ENCODE results near the gene MLIP. TPM values are rescaled to one million over a fixed set of nuclear protein-coding genes. Genes with fewer than 3 reads are reported as not detected.

Gene MLIP
- total RNA-seq, 1 experiment from 2014 or later = not detected

DNA sequence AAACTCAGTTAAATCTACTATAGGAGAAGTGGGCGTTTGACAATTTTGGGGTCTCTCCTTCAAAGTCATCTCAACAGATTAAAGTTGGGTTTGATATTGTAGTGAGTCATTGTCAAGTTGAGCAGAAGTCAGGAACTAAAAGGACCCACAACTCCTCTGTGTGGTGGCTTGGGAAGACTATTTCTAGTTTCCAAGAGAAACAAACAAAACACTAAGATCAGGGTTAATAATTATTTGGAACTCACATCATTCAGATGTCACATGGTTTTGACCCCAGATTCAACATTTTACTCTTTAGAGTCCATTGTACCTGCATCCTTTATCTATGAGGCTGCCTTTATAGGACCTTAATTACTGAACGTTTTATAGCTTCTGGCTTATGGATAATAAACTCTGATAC, 151.7 kb downstream of the MLIP start:
- Mint-ChIP-seq H3K27ac (no peak overlapping the region), H3K27me3 (ENCODE audit: low read depth) (peaks cover 25% of the 10 kb centered on the region), H3K9me3 (no peaks in the 10 kb centered on the region), H3K4me1 (peaks cover 29% of the 10 kb centered on the region), H3K4me3 (no peak overlapping the region), H3K36me3 (no peaks in the 10 kb centered on the region)
- POLR2A ChIA-PET = no interaction called here
- CTCF ChIA-PET = no interaction called here
- DNase-seq (ENCODE audit: low spot score) (no peak), ATAC-seq (no peak)
- no peak for TF ChIP-seq ZNF396 (CRISPR knock-in tag; IDR thresholded peaks at IDR 0.05; ENCODE audit: borderline replicate concordance)
- TF ChIP-seq, protein P1, sequence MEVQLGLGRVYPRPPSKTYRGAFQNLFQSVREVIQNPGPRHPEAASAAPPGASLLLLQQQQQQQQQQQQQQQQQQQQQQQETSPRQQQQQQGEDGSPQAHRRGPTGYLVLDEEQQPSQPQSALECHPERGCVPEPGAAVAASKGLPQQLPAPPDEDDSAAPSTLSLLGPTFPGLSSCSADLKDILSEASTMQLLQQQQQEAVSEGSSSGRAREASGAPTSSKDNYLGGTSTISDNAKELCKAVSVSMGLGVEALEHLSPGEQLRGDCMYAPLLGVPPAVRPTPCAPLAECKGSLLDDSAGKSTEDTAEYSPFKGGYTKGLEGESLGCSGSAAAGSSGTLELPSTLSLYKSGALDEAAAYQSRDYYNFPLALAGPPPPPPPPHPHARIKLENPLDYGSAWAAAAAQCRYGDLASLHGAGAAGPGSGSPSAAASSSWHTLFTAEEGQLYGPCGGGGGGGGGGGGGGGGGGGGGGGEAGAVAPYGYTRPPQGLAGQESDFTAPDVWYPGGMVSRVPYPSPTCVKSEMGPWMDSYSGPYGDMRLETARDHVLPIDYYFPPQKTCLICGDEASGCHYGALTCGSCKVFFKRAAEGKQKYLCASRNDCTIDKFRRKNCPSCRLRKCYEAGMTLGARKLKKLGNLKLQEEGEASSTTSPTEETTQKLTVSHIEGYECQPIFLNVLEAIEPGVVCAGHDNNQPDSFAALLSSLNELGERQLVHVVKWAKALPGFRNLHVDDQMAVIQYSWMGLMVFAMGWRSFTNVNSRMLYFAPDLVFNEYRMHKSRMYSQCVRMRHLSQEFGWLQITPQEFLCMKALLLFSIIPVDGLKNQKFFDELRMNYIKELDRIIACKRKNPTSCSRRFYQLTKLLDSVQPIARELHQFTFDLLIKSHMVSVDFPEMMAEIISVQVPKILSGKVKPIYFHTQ (CRISPR knock-in tag; IDR thresholded peaks at IDR 0.05) = no peak
- no peak for TF ChIP-seq GRHL2 (CRISPR knock-in tag; IDR thresholded peaks at IDR 0.05; ENCODE audit: insufficient replicate concordance, severe bottlenecking)
- TF ChIP-seq PRRX2 (CRISPR knock-in tag; IDR thresholded peaks at IDR 0.05) = no peak

DNA sequence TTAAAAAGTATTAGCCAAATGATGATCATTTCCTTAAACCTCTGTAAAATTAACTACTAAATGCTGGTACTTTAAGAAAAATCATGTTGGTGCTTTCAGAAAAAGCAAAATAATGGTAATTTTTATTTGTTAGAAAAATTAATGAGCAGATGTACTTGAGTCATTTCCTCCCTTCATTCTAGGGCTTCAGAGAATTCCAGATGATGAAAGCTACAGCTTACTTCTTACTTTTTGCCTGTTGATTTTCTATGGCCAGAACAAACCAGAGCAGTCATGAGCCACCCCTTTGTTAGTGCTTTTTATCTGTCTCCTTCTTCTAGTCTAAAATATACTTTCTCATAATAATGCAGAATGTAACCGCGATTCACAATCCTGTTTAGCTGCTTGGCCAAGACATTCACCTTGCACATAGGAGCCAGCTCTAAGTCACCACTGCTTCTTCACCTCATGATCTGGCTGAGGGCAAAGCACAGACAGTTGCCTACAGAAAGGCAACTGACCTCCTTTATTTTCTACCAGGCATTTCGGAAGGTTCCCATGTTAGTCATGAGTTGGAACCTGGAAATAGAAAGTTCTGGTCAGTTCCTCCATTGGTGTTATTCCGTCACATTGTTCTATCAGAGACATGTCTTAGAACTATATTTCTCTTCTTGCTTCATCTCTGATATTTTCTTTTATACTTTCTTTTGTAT, 153.5 kb downstream of the MLIP start:
- TF ChIP-seq ZNF396 (CRISPR knock-in tag; IDR thresholded peaks at IDR 0.05; ENCODE audit: borderline replicate concordance) = no peak
- TF ChIP-seq, protein P2, sequence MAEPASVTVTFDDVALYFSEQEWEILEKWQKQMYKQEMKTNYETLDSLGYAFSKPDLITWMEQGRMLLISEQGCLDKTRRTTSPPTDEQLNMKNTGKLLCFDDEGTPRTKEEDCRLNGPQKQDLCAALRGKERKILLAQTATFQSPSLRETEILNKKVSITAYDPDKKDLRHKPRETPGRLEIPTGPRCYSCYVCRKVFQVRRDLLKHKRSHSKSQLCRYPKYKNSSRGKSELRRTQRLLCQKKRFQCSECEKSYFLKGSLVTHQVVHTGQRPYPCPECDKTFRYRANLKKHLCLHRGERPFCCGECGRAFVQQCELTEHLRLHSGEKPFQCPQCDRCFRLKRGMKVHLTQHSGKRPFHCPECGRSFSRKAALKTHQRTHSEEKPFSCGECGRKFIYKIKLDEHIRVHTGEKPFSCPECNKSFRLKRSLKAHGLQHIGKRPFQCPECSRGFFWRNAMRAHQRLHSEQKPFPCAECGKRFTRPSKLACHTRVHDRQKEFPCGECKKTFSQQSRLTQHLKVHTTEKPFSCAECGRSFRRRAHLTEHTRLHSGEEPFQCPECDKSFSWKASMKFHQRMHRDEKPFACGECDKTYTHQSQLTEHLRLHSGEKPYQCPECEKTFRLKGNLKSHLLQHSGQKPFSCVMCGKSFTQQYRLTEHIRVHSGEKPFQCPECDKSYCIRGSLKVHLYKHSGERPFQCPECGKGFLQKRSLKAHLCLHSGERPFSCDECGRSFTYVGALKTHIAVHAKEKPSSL (CRISPR knock-in tag; conservative IDR thresholded peaks at IDR 0.05) = no peak
- TF ChIP-seq NFE2L1 (CRISPR knock-in tag; IDR thresholded peaks at IDR 0.05) = no peak
- TF ChIP-seq, protein P3, sequence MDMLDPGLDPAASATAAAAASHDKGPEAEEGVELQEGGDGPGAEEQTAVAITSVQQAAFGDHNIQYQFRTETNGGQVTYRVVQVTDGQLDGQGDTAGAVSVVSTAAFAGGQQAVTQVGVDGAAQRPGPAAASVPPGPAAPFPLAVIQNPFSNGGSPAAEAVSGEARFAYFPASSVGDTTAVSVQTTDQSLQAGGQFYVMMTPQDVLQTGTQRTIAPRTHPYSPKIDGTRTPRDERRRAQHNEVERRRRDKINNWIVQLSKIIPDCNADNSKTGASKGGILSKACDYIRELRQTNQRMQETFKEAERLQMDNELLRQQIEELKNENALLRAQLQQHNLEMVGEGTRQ (CRISPR knock-in tag; IDR thresholded peaks at IDR 0.05) = no peak
- TF ChIP-seq ZNF219 (CRISPR knock-in tag; IDR thresholded peaks at IDR 0.05; ENCODE audit: borderline replicate concordance) = no peak
- no peak for TF ChIP-seq GABPB1 (CRISPR knock-in tag; IDR thresholded peaks at IDR 0.05)
- TF ChIP-seq ZBTB21 (CRISPR knock-in tag; IDR thresholded peaks at IDR 0.05; ENCODE audit: borderline replicate concordance) = no peak
- TF ChIP-seq JUN (CRISPR knock-in tag; IDR thresholded peaks at IDR 0.05) = no peak
- TF ChIP-seq IRF2 (CRISPR knock-in tag; IDR thresholded peaks at IDR 0.05; ENCODE audit: borderline replicate concordance, low read depth) = no peak
- TF ChIP-seq CBFB (CRISPR knock-in tag; IDR thresholded peaks at IDR 0.05; ENCODE audit: low read depth) = no peak
- TF ChIP-seq ETV6 (CRISPR knock-in tag; IDR thresholded peaks at IDR 0.05) = no peak
- ChIA-PET POLR2A (no interaction called here), CTCF (interaction anchor here (1.0 kb wide), 3 partner anchors 8 to 278 kb away, joined by 3 read pairs; no protein-coding TSS in a partner anchor)
- ATAC-seq = no peak
- Mint-ChIP-seq H3K27me3 (ENCODE audit: low read depth) (peaks cover 25% of the 10 kb centered on the region), H3K4me1 (peaks cover 25% of the 10 kb centered on the region), H3K27ac (no peak overlapping the region), H3K9me3 (no peaks in the 10 kb centered on the region), H3K4me3 (no peak overlapping the region), H3K36me3 (no peaks in the 10 kb centered on the region)
- DNase-seq (ENCODE audit: low spot score) = no peak

DNA sequence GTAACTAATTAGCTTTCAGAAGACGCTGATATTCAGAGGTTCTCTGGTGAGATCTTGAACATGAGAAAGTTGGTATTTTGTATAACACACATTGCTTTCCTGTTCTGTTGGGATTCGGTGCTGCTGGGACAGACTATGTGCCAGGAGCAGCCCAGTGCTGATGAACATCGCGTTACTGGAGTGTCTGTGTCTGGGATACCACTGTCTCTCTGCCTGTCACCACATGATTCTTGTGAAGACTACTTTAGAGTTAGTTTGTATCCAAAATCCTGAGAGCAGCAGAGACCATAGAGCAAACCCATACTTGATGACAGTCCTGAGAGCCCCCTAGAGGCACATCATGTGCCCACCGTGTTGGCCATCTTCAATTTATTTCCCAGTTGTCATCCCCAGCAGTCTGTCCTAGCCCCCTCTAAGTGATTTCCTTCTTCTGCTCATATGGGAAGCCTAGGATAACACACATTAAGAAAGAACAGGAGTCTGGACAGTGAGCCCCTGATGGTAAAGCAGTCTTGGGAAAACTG, 155.2 kb downstream of the MLIP start:
- Mint-ChIP-seq H3K4me3 (no peak overlapping the region), H3K27me3 (ENCODE audit: low read depth) (peaks cover 17% of the 10 kb centered on the region), H3K4me1 (peaks cover 18% of the 10 kb centered on the region), H3K36me3 (no peaks in the 10 kb centered on the region), H3K27ac (no peak overlapping the region), H3K9me3 (no peaks in the 10 kb centered on the region)
- POLR2A ChIA-PET = interaction anchor here (0.8 kb wide), 1 partner anchor 216 kb away, joined by 3 read pairs; no protein-coding TSS in a partner anchor
- TF ChIP-seq, protein P4, sequence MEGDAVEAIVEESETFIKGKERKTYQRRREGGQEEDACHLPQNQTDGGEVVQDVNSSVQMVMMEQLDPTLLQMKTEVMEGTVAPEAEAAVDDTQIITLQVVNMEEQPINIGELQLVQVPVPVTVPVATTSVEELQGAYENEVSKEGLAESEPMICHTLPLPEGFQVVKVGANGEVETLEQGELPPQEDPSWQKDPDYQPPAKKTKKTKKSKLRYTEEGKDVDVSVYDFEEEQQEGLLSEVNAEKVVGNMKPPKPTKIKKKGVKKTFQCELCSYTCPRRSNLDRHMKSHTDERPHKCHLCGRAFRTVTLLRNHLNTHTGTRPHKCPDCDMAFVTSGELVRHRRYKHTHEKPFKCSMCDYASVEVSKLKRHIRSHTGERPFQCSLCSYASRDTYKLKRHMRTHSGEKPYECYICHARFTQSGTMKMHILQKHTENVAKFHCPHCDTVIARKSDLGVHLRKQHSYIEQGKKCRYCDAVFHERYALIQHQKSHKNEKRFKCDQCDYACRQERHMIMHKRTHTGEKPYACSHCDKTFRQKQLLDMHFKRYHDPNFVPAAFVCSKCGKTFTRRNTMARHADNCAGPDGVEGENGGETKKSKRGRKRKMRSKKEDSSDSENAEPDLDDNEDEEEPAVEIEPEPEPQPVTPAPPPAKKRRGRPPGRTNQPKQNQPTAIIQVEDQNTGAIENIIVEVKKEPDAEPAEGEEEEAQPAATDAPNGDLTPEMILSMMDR (IDR thresholded peaks at IDR 0.05) = peak; percentile 22; the same call in 1 of the 2 replicates
- no peak for TF ChIP-seq ZBTB21 (CRISPR knock-in tag; IDR thresholded peaks at IDR 0.05; ENCODE audit: borderline replicate concordance)
- peak; percentile 85 for ATAC-seq
- CTCF ChIA-PET = interaction anchor here (1.0 to 2.8 kb wide), 5 partner anchors 8 to 280 kb away, joined by 3 to 35 read pairs (median 6); no protein-coding TSS in a partner anchor
- DNase-seq (ENCODE audit: low spot score) = peak; percentile 19
